Measurements from ENCODE around the gene KDM4E. TPM values are rescaled to one million over a fixed set of nuclear protein-coding genes. Genes with fewer than 3 reads are reported as not detected.
A peak's percentile ranks its signal among the peaks of the same experiment; 100 is the strongest.

KDM4E gene
- total and polyA plus RNA-seq, 10 of the 15 experiments (the other 5 are each of a cell fraction or from before 2014, with no cell fraction given) = not detected

DNA sequence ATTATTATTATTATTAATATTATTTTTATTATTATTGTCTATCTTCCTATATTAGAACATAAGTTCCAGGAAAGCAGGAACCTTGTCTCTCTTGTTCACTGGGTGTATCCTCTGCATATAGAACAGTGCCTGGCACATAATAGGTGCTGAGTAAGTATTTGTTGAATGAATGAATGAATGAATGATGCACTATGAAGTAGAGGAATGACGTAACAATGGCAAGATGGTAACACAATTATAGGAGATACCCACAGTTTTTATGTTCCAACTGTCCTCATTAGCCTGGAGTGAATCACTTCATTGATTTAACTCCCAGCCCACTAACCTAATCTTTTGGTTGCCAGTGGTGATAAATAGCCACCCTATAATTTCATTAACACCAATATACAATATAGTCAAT is 49.5 kb upstream of the KDM4E start:
- intact Hi-C loops (cut with micrococcal nuclease; ENCODE audit: unreplicated experiment) (loop anchor here (5.0 kb wide), 1 partner anchor 92 kb away; the partner anchor contains the start of gene SRSF8), in situ Hi-C loops (cut with MboI) (no loop called here)
- no peak for FAIRE-seq
- H3K36me3 ChIP-seq (ENCODE audit: control insufficient read depth in 2 of 2, insufficient read depth in 2 of 2, low read length in 1 of 2) = no peaks in the 10 kb centered on the region
- no peak for ATAC-seq
- SMC1A ChIA-PET (ENCODE audit: uncharacterized antibody, unreplicated experiment) = interaction anchor here (0.7 to 2.6 kb wide), 8 partner anchors 9 to 173 kb away, joined by 3 to 12 read pairs (median 3); no protein-coding TSS in a partner anchor
- H3K79me2 ChIP-seq (ENCODE audit: control insufficient read depth, insufficient read depth, low read length) = peaks cover 21% of the 10 kb centered on the region
- RAD21 ChIA-PET (ENCODE audit: unreplicated experiment) = interaction anchor here (1.1 to 2.0 kb wide), 3 partner anchors 89 to 254 kb away, joined by 3 to 5 read pairs (median 4); no protein-coding TSS in a partner anchor
- H2AFZ ChIP-seq (ENCODE audit: control insufficient read depth, low read depth, low read length) = peak overlapping the region; percentile 56
- BruUV-seq (replicated peaks) = no TSS peak
- TF ChIP-seq ZNF24 (IDR thresholded peaks at IDR 0.05) (peak; percentile 90), PML (IDR thresholded peaks at IDR 0.05; ENCODE audit: low read length) (no peak)
- H4K20me1 ChIP-seq (ENCODE audit: control insufficient read depth, insufficient read depth) = no peaks in the 10 kb centered on the region
- H3K4me1 ChIP-seq (ENCODE audit: control insufficient read depth, insufficient read depth, low read length) = no peaks in the 10 kb centered on the region
- H3K9ac ChIP-seq (ENCODE audit: control insufficient read depth, insufficient read depth, low read length) = no peak overlapping the region
- no peak for DNase-seq (ENCODE audit: low read depth, low spot score)
- WGBS (ENCODE audit: insufficient coverage, insufficient replicate concordance, low lambda C conversion rate, missing lambda C conversion rate) = 82% methylated on average over 1 of the region's 1 CpG
- no peaks in the 10 kb centered on the region for H3K9me3 ChIP-seq (replicated peaks; ENCODE audit: control insufficient read depth, insufficient read depth, low read length)
- no peak overlapping the region for H3K4me3 ChIP-seq
- no peak overlapping the region for H3K27ac ChIP-seq (ENCODE audit: control insufficient read depth, insufficient read depth)
- H3K4me2 ChIP-seq (ENCODE audit: control insufficient read depth, insufficient read depth) = no peak overlapping the region
- CTCF ChIA-PET = interaction anchor here (0.6 to 3.3 kb wide), 6 partner anchors 11 to 472 kb away, joined by 3 to 18 read pairs (median 4); partner anchors contain the start of gene SRSF8
- H3K27me3 ChIP-seq (replicated peaks in 1 of 2; ENCODE audit: control insufficient read depth in 2 of 2, insufficient read depth in 2 of 2, low read length in 1 of 2) = no peaks in the 10 kb centered on the region
- POLR2A ChIA-PET = interaction anchor here (1.2 kb wide), 1 partner anchor 115 kb away, joined by 3 read pairs; no protein-coding TSS in a partner anchor

DNA sequence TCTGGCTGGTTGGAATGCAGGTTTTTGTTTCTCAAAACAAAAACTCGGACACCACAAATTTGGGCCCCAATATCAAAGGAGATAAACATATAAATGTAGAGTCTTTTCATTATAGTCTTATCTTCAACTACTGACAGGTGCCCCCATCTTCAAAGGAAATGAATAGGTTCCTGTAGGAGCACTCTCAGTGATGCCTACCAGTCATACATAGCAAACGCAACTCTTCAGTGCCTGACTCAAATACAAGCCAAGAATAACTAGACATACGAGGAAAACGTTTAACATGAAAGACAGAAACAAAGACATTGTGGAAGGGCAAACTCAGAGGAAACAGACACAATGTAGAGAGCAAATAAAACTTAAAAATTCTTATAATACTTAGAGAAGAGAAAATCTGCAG is 37.7 kb upstream of the KDM4E start:
- FAIRE-seq = no peak
- Histone ChIP-seq H2AFZ (ENCODE audit: control insufficient read depth, low read depth, low read length) (no peak overlapping the region), H3K9me3 (replicated peaks; ENCODE audit: control insufficient read depth, insufficient read depth, low read length) (no peaks in the 10 kb centered on the region), H3K4me1 (ENCODE audit: control insufficient read depth, insufficient read depth, low read length) (no peaks in the 10 kb centered on the region), H4K20me1 (ENCODE audit: control insufficient read depth, insufficient read depth) (no peaks in the 10 kb centered on the region), H3K79me2 (ENCODE audit: control insufficient read depth, insufficient read depth, low read length) (no peaks in the 10 kb centered on the region), H3K27ac (ENCODE audit: control insufficient read depth, insufficient read depth) (no peak overlapping the region), H3K9ac (ENCODE audit: control insufficient read depth, insufficient read depth, low read length) (no peak overlapping the region), H3K4me2 (ENCODE audit: control insufficient read depth, insufficient read depth) (no peak overlapping the region), H3K4me3 (no peak overlapping the region), H3K27me3 (replicated peaks in 1 of 2; ENCODE audit: control insufficient read depth in 2 of 2, insufficient read depth in 2 of 2, low read length in 1 of 2) (no peaks in the 10 kb centered on the region), H3K36me3 (ENCODE audit: control insufficient read depth in 2 of 2, insufficient read depth in 2 of 2, low read length in 1 of 2) (no peaks in the 10 kb centered on the region)
- no peak for TF ChIP-seq CEBPB (IDR thresholded peaks at IDR 0.05; ENCODE audit: borderline replicate concordance in 1 of 2, low read depth in 2 of 2, low read length in 2 of 2)
- TF ChIP-seq YY1 (IDR thresholded peaks at IDR 0.05; ENCODE audit: low read depth, low read length) = no peak
- TF ChIP-seq, protein P1, sequence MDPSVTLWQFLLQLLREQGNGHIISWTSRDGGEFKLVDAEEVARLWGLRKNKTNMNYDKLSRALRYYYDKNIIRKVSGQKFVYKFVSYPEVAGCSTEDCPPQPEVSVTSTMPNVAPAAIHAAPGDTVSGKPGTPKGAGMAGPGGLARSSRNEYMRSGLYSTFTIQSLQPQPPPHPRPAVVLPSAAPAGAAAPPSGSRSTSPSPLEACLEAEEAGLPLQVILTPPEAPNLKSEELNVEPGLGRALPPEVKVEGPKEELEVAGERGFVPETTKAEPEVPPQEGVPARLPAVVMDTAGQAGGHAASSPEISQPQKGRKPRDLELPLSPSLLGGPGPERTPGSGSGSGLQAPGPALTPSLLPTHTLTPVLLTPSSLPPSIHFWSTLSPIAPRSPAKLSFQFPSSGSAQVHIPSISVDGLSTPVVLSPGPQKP (IDR thresholded peaks at IDR 0.05; ENCODE audit: low read depth, low read length) = no peak
- 38% methylated on average over 4 of the region's 4 CpGs for WGBS (ENCODE audit: insufficient coverage, insufficient replicate concordance, low lambda C conversion rate, missing lambda C conversion rate)
- no peak for ATAC-seq
- ChIA-PET CTCF (no interaction called here), RAD21 (ENCODE audit: unreplicated experiment) (no interaction called here), POLR2A (no interaction called here), SMC1A (ENCODE audit: uncharacterized antibody, unreplicated experiment) (no interaction called here)
- intact Hi-C loops (cut with micrococcal nuclease; ENCODE audit: unreplicated experiment) = no loop called here
- BruUV-seq (replicated peaks) = no TSS peak
- in situ Hi-C loops (cut with MboI) = no loop called here
- no peak for DNase-seq (ENCODE audit: low read depth, low spot score)

Data from GM12878 (cell line).